HCT116 (cell line): Measurements from ENCODE around the gene MUC13. TPM values are rescaled to one million over a fixed set of nuclear protein-coding genes. Genes with fewer than 3 reads are reported as not detected.

Experiments used
- ATAC-seq: fragments of 200-7000 bp; cut with Tn5 transposase; 2 replicates; pipeline ENCODE4 v1.9.1; 2020; ENCODE audit warnings: mild to moderate bottlenecking, moderate library complexity
- BruUV-seq: library from RNA; stranded (reverse); fragments of 400-500 nt; replicated peaks from 2 replicates; lab custom pipeline; 2021; lab: Mats Ljungman, UMichigan
- CTCF ChIA-PET: fragments of 300-600 bp; sonication (Branson Sonifier 250); formaldehyde crosslinking; loops from one replicate; lab custom pipeline; 2021; ENCODE audit warnings: antibody characterized with exemption; lab: Charles Lee
- POLR2A ChIA-PET: fragments of 300-600, 350-600 bp; sonication (Branson Sonifier 250); formaldehyde crosslinking; loops from one replicate; lab custom pipeline; 2021; ENCODE audit warnings: antibody characterized with exemption; lab: Charles Lee
- RAD21 ChIA-PET, 2 experiments: fragments of 300-600 bp; sonication (Branson Sonifier 250); formaldehyde crosslinking; loops; one replicate each; lab custom pipeline; 2023; ENCODE audit warnings: low total read pairs in 2 of 2; ENCODE audit not compliant: uncharacterized antibody in 2 of 2, unreplicated experiment in 2 of 2, low non-redundant PET in 1 of 2; lab: Charles Lee
- DNase-seq: peaks from one replicate; pipeline ENCODE4 v3.0.0-alpha.2; 2010; ENCODE audit warnings: low read depth, low spot score
- H2AFZ ChIP-seq: fragments of 200-600 bp; shearing (Covaris generic), sonication (generic); 2 replicates; pipeline ENCODE4 v1.6.1; 2017; ENCODE audit warnings: low read depth, mixed run types, mixed read lengths, antibody characterized with exemption, low read length; ENCODE audit not compliant: poor library complexity, severe bottlenecking
- H3K27ac ChIP-seq: 2 replicates; pipeline ENCODE4 v1.5.1; 2012; ENCODE audit warnings: low read depth, low read length
- H3K27me3 ChIP-seq: fragments of 200-600 bp; sonication (generic); 2 replicates; pipeline ENCODE4 v1.6.1; 2016; ENCODE audit warnings: mixed run types, low read length, mixed read lengths; ENCODE audit not compliant: insufficient read depth
- H3K36me3 ChIP-seq, 2 experiments: fragments of 200-500 bp in 1 of 2; fragments of 200-600 bp in 1 of 2; sonication (Bioruptor generic) in 1 of 2; sonication (generic) in 1 of 2; 2 replicates each; pipeline versions ENCODE4 v1.5.1 to v1.6.1; 2014 to 2016; ENCODE audit warnings: low read length in 2 of 2, inconsistent platforms in 1 of 2, mixed read lengths in 1 of 2, mixed run types in 1 of 2; ENCODE audit not compliant: insufficient read depth in 2 of 2, control insufficient read depth in 1 of 2
- H3K4me1 ChIP-seq, 2 experiments: fragments of 200-600 bp in 1 of 2; sonication (generic) in 1 of 2; 2 replicates each; pipeline versions ENCODE4 v1.5.1 to v1.6.1; 2012 to 2017; ENCODE audit warnings: low read length in 2 of 2, inconsistent platforms in 1 of 2, mild to moderate bottlenecking in 1 of 2, mixed read lengths in 1 of 2, mixed run types in 1 of 2, moderate library complexity in 1 of 2; ENCODE audit not compliant: insufficient read depth in 2 of 2, control insufficient read depth in 1 of 2
- H3K4me2 ChIP-seq: fragments of 200-600 bp; sonication (generic); 2 replicates; pipeline ENCODE4 v1.6.1; 2017; ENCODE audit warnings: mixed run types, low read length, mixed read lengths
- H3K4me3 ChIP-seq, 2 experiments: fragments of 200-600 bp in 1 of 2; sonication (generic) in 1 of 2; replicated peaks in 1 of 2; 2 replicates each; pipeline ENCODE4 v1.5.1; 2011 to 2016; ENCODE audit warnings: low read length in 2 of 2, control low read depth in 1 of 2, low read depth in 1 of 2, mild to moderate bottlenecking in 1 of 2, mixed read lengths in 1 of 2, mixed run types in 1 of 2
- H3K79me2 ChIP-seq: fragments of 200-600 bp; sonication (generic); 2 replicates; pipeline ENCODE4 v1.6.1; 2017; ENCODE audit warnings: mild to moderate bottlenecking, mixed run types, low read length, moderate library complexity, mixed read lengths; ENCODE audit not compliant: insufficient read depth
- H3K9ac ChIP-seq: fragments of 200-600 bp; sonication (generic); 2 replicates; pipeline ENCODE4 v1.6.1; 2016; ENCODE audit warnings: low read length, mixed read lengths
- H3K9me2 ChIP-seq: fragments of 200-600 bp; sonication (generic), shearing (Covaris generic); 2 replicates; pipeline ENCODE4 v1.6.1; 2017; ENCODE audit warnings: mixed run types, mild to moderate bottlenecking, moderate library complexity; ENCODE audit not compliant: insufficient read depth
- H3K9me3 ChIP-seq, 2 experiments: fragments of 200-500 bp in 1 of 2; fragments of 200-600 bp in 1 of 2; sonication (Bioruptor generic) in 1 of 2; sonication (generic) in 1 of 2; 2 replicates each; pipeline ENCODE4 v1.6.1; 2014 to 2017; ENCODE audit warnings: low read length in 2 of 2, mixed read lengths in 2 of 2, inconsistent platforms in 1 of 2, low read depth in 1 of 2, mild to moderate bottlenecking in 1 of 2, mixed run types in 1 of 2, moderate library complexity in 1 of 2; ENCODE audit not compliant: control insufficient read depth in 1 of 2, insufficient read depth in 1 of 2
- H4K20me1 ChIP-seq: fragments of 200-600 bp; sonication (generic), shearing (Covaris generic); 2 replicates; pipeline ENCODE4 v1.6.1; 2017; ENCODE audit warnings: mixed run types, mild to moderate bottlenecking, moderate library complexity; ENCODE audit not compliant: insufficient read depth
- CBX3 ChIP-seq: IDR thresholded peaks from 2 replicates; pipeline ENCODE4 v1.6.1; 2012; ENCODE audit warnings: low read depth
- CEBPB ChIP-seq: IDR thresholded peaks from 2 replicates; pipeline ENCODE4 v1.6.1; 2012; ENCODE audit warnings: low read depth
- ELF1 ChIP-seq: IDR thresholded peaks from 2 replicates; pipeline ENCODE4 v1.6.1; 2012; ENCODE audit warnings: low read depth, borderline replicate concordance
- EZH2phosphoT487 ChIP-seq: fragments of 200-600 bp; IDR thresholded peaks from 2 replicates; pipeline ENCODE4 v1.6.1; 2018; ENCODE audit warnings: antibody characterized with exemption, borderline replicate concordance
- FOSL1 ChIP-seq: IDR thresholded peaks from 2 replicates; pipeline ENCODE4 v1.6.1; 2012; ENCODE audit warnings: low read depth
- JUND ChIP-seq: IDR thresholded peaks from 2 replicates; pipeline ENCODE4 v1.6.1; 2012
- POLR2A ChIP-seq: IDR thresholded peaks from 2 replicates; pipeline ENCODE4 v1.7.0; 2011; ENCODE audit warnings: borderline replicate concordance; ENCODE audit not compliant: insufficient read depth, insufficient read length; ENCODE audit errors: extremely low read depth
- POLR2AphosphoS5 ChIP-seq: IDR thresholded peaks from 2 replicates; pipeline ENCODE4 v1.6.1; 2011; ENCODE audit warnings: mild to moderate bottlenecking, low read depth, low read length, moderate library complexity
- RAD21 ChIP-seq: IDR thresholded peaks from 2 replicates; pipeline ENCODE4 v1.6.1; 2012; ENCODE audit warnings: low read depth, mild to moderate bottlenecking
- SIN3A ChIP-seq: IDR thresholded peaks from 2 replicates; pipeline ENCODE4 v1.6.1; 2012; ENCODE audit warnings: low read depth
- SP1 ChIP-seq: IDR thresholded peaks from 2 replicates; pipeline ENCODE4 v1.6.1; 2012; ENCODE audit warnings: low read depth
- SRF ChIP-seq: IDR thresholded peaks from 2 replicates; pipeline ENCODE4 v1.6.1; 2012; ENCODE audit warnings: low read depth
- TCF7L2 ChIP-seq: IDR thresholded peaks from 2 replicates; pipeline ENCODE4 v1.7.0; 2011; ENCODE audit warnings: borderline replicate concordance, inconsistent platforms; ENCODE audit not compliant: insufficient read depth, insufficient read length; ENCODE audit errors: extremely low read depth
- ZNF274 ChIP-seq: fragments of 200-500 bp; sonication (Bioruptor generic); IDR thresholded peaks from 2 replicates; pipeline ENCODE4 v1.6.1; 2014; ENCODE audit warnings: mild to moderate bottlenecking, low read depth, low read length, inconsistent platforms
- intact Hi-C: fragments of 100-400 bp; cut with micrococcal nuclease; formaldehyde crosslinking; loops from 2 replicates; pipeline ENCODE4 v1.10.0; 2022
- total RNA-seq: library from RNA; stranded (reverse); gene quantifications from one replicate; pipeline ENCODE4 v1.2.1, GENCODE V29; 2021; ENCODE audit not compliant: unreplicated experiment
- TF ChIP-seq, protein P1 (sequence below): IDR thresholded peaks from 2 replicates; pipeline ENCODE4 v1.6.1; 2011; ENCODE audit warnings: mild to moderate bottlenecking, low read length, moderate library complexity; ENCODE audit not compliant: insufficient replicate concordance; ENCODE audit errors: extremely low read depth
- TF ChIP-seq, protein P2 (sequence below), 3 experiments: fragments of 200-600 bp in 1 of 3; sonication (generic) in 1 of 3; IDR thresholded peaks in 2 of 3; conservative IDR thresholded peaks in 1 of 3; 2 replicates each; pipeline ENCODE4 v1.5.1; 2012 to 2017; ENCODE audit warnings: low read depth in 2 of 3, low read length in 2 of 3, antibody characterized with exemption in 1 of 3, borderline replicate concordance in 1 of 3, control low read depth in 1 of 3, mild to moderate bottlenecking in 1 of 3, mixed read lengths in 1 of 3, mixed run types in 1 of 3, moderate library complexity in 1 of 3; ENCODE audit not compliant: insufficient read depth in 1 of 3

The MUC13 gene
- total RNA-seq, 1 experiment from 2014 or later, result 0.44 TPM

DNA sequence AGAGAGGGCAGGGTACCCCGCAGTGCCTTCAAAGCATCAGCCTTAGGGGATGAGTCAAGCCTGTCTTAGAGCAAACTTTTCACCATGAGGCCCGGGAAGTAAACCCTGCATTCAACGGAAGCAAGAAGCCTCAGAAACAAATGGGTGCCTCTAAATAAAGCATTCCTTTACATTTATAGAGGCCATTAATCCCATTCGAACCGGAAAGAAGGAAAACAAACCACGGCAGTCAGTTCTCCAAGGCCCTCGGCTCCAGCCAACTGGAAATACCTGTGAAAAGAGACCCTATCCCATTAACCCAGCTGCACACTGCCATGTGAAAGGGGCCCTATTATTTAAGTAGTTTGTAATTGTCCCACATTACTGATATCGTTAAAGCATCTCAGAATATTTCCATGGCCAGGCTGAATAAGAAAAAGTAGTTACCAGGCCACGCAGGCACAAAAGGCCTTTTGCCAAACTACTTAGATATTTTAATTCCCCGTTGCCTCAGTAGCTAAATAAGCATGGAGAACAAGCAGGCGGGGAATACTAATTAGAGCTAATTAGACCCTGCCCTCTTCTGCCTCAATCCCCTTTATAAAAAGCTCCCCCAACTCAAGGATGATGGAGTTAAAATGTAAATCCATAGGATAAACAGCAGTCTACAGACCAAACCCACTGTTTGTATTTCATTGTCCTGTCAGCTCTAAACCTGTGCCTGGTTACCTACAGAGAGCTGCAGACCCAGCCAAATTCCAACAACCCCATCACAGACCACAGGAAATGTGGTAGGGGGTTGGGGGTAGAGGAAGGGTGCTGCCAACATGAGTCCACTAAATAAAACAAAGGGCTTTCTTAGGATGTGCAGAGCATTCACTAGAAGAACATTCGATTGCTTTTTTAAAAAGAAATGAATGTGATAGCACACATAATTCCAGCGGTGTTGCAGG, 51.5 kb downstream of the MUC13 start:
- H3K9ac ChIP-seq, result no peak overlapping the region
- peaks cover 26% of the 10 kb centered on the region for H3K79me2 ChIP-seq
- DNase-seq, result no peak

DNA sequence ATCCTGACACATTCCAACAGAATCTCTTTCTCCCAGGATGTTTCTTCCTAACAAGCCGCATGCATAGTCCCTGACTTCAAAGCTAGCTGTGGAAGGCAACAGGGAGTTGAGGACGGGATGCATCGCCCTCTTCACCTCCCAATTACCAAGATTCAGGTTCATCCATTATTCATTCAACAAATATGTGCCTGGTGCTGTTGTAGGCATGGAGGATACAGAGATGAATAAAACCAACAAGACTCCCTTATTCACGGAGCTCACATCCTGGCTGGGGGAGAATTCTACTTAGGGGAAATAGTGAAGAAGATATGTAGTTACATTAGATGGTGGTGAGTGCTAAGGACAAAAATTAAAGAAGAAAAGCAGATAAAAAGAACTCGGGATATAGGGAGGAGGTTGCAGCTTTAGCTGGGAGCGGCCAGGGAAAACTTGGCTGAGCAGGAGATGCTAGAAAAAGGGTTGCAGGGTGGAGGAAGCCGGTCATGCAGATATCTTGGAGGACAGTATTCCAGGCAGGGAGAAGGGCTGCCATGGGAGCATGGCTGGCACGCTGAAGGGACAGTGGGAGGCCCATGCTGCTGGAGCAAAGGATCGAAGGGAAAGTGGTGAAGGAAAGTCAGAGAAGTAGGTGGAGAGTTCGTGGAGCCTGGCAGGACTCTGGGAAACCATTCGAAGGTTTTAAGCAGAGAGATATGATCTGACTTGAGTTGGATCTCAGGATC, 52.4 kb downstream of the MUC13 start:
- H4K20me1 ChIP-seq, result no peaks in the 10 kb centered on the region
- H3K4me3 ChIP-seq, result no peak overlapping the region
- no TSS peak for BruUV-seq
- POLR2A ChIA-PET, result no interaction called here
- CTCF ChIA-PET, result no interaction called here
- RAD21 ChIA-PET, result no interaction called here
- peaks cover 26% of the 10 kb centered on the region for H3K79me2 ChIP-seq
- no peaks in the 10 kb centered on the region for H3K36me3 ChIP-seq
- no peak overlapping the region for H2AFZ ChIP-seq
- H3K27me3 ChIP-seq, result no peaks in the 10 kb centered on the region
- peak overlapping the region; percentile 53 for H3K4me2 ChIP-seq
- no peak for ATAC-seq
- no peak for DNase-seq
- H3K9me3 ChIP-seq, result no peaks in the 10 kb centered on the region
- no peak overlapping the region for H3K27ac ChIP-seq
- no peak overlapping the region for H3K9ac ChIP-seq
- peaks cover 70 to 89% of the 10 kb centered on the region in 2 experiments for H3K4me1 ChIP-seq
- no peaks in the 10 kb centered on the region for H3K9me2 ChIP-seq
- intact Hi-C loops, result no loop called here
- TF ChIP-seq RAD21 (no peak), SRF (no peak), JUND (no peak), ZNF274 (no peak), FOSL1 (no peak), SIN3A (no peak), ELF1 (no peak), TCF7L2 (no peak), EZH2phosphoT487 (no peak), POLR2A (no peak), CEBPB (no peak), SP1 (no peak)
- TF ChIP-seq, protein P1, sequence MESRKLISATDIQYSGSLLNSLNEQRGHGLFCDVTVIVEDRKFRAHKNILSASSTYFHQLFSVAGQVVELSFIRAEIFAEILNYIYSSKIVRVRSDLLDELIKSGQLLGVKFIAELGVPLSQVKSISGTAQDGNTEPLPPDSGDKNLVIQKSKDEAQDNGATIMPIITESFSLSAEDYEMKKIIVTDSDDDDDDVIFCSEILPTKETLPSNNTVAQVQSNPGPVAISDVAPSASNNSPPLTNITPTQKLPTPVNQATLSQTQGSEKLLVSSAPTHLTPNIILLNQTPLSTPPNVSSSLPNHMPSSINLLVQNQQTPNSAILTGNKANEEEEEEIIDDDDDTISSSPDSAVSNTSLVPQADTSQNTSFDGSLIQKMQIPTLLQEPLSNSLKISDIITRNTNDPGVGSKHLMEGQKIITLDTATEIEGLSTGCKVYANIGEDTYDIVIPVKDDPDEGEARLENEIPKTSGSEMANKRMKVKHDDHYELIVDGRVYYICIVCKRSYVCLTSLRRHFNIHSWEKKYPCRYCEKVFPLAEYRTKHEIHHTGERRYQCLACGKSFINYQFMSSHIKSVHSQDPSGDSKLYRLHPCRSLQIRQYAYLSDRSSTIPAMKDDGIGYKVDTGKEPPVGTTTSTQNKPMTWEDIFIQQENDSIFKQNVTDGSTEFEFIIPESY, result no peak
- TF ChIP-seq, protein P2, sequence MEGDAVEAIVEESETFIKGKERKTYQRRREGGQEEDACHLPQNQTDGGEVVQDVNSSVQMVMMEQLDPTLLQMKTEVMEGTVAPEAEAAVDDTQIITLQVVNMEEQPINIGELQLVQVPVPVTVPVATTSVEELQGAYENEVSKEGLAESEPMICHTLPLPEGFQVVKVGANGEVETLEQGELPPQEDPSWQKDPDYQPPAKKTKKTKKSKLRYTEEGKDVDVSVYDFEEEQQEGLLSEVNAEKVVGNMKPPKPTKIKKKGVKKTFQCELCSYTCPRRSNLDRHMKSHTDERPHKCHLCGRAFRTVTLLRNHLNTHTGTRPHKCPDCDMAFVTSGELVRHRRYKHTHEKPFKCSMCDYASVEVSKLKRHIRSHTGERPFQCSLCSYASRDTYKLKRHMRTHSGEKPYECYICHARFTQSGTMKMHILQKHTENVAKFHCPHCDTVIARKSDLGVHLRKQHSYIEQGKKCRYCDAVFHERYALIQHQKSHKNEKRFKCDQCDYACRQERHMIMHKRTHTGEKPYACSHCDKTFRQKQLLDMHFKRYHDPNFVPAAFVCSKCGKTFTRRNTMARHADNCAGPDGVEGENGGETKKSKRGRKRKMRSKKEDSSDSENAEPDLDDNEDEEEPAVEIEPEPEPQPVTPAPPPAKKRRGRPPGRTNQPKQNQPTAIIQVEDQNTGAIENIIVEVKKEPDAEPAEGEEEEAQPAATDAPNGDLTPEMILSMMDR (IDR thresholded peaks at IDR 0.05 in 2 of 3, conservative IDR thresholded peaks at IDR 0.05 in 1 of 3; ENCODE audit: borderline replicate concordance in 1 of 3, insufficient read depth in 1 of 3, low read depth in 2 of 3, low read length in 2 of 3), result no peak

More for the DNA sequence above, 51.5 kb downstream of the MUC13 start:
- RAD21 ChIA-PET, result no interaction called here
- H4K20me1 ChIP-seq, result no peaks in the 10 kb centered on the region
- H2AFZ ChIP-seq, result no peak overlapping the region
- no peaks in the 10 kb centered on the region for H3K9me2 ChIP-seq
- H3K27ac ChIP-seq, result no peak overlapping the region
- no peak for ATAC-seq
- intact Hi-C loops, result no loop called here
- H3K36me3 ChIP-seq, result no peaks in the 10 kb centered on the region
- TF ChIP-seq CBX3 (no peak), EZH2phosphoT487 (no peak), POLR2AphosphoS5 (no peak)
- TF ChIP-seq, all 23 proteins: peak for 0
- Histone ChIP-seq H3K4me1 (peaks cover 65 to 88% of the 10 kb centered on the region in 2 experiments), H3K27me3 (no peaks in the 10 kb centered on the region), H3K4me2 (peak overlapping the region; percentile 53), H3K9me3 (no peaks in the 10 kb centered on the region), H3K4me3 (no peak overlapping the region)
- ChIA-PET CTCF (no interaction called here), POLR2A (no interaction called here)
- no TSS peak for BruUV-seq
